Esophagus muscularis mucosa (tissue), 4 donors: Measurements from ENCODE around the gene TNFRSF11A. TPM values are rescaled to one million over a fixed set of nuclear protein-coding genes. Genes with fewer than 3 reads are reported as not detected.

Experiments used
- DNase-seq: peaks from one replicate; pipeline ENCODE4 v3.0.0-alpha.2; 2017; ENCODE audit errors: extremely low spot score
- H3K27ac ChIP-seq, 4 donors: fragments of 200-600 bp; sonication (generic); replicated peaks in 1 of 4; 1 replicate in 3 of 4; 2 replicates in 1 of 4; pipeline ENCODE4 v1.5.1; 2016 to 2019; ENCODE audit warnings: mild to moderate bottlenecking in 1 of 4
- H3K27me3 ChIP-seq, 4 donors: fragments of 200-600 bp; sonication (generic); one replicate each; pipeline versions ENCODE4 v1.5.1 to v1.6.0; 2016 to 2019
- H3K36me3 ChIP-seq, 4 donors: fragments of 200-600 bp; sonication (generic); one replicate each; pipeline ENCODE4 v1.5.1; 2016 to 2019
- H3K4me1 ChIP-seq, 4 donors: fragments of 200-600 bp; sonication (generic); one replicate each; pipeline ENCODE4 v1.5.1; 2016 to 2019
- H3K4me3 ChIP-seq, 4 donors: fragments of 200-600 bp; sonication (generic); 1 replicate in 2 of 4; 2 replicates in 2 of 4; pipeline ENCODE4 v1.5.1; 2016 to 2019; ENCODE audit warnings: mild to moderate bottlenecking in 4 of 4, moderate library complexity in 1 of 4
- H3K9me3 ChIP-seq, 4 donors: fragments of 200-600 bp; sonication (generic); 1 replicate in 3 of 4; 2 replicates in 1 of 4; pipeline ENCODE4 v1.5.1; 2016 to 2019
- CTCF ChIP-seq, 3 experiments: fragments of 200-600 bp in 2 of 3; fragments of 450-650 bp in 1 of 3; sonication (generic) in 2 of 3; IDR thresholded peaks; one replicate each; pipeline ENCODE4 v1.5.1; 2017 to 2019; ENCODE audit warnings: antibody characterized with exemption in 3 of 3, mild to moderate bottlenecking in 2 of 3, moderate library complexity in 1 of 3
- EP300 ChIP-seq: sonication (generic); formaldehyde crosslinking; IDR thresholded peaks from one replicate; pipeline ENCODE4 v1.6.1; 2017; ENCODE audit warnings: antibody characterized with exemption
- POLR2A ChIP-seq: fragments of 450-650 bp; IDR thresholded peaks from one replicate; pipeline ENCODE4 v1.6.1; 2017; ENCODE audit warnings: antibody characterized with exemption, moderate library complexity, mild to moderate bottlenecking, low read depth
- POLR2AphosphoS5 ChIP-seq, 2 donors: sonication (generic); formaldehyde crosslinking; IDR thresholded peaks; one replicate each; pipeline ENCODE4 v1.6.1; 2017; ENCODE audit warnings: antibody characterized with exemption in 2 of 2
- WGBS: methylation state at CpG from one replicate; pipeline ENCODE4 v1.1.5; 2018; 5-methylcytosine and 5-hydroxymethylcytosine counted together
- intact Hi-C: fragments of 100-400 bp; cut with DNase I; formaldehyde crosslinking; loops from one replicate; pipeline ENCODE4 v1.15.1; 2023
- total RNA-seq, 4 donors: library from RNA; depleted of rRNA; stranded (reverse); fragments of >200 nt; gene quantifications; one replicate each; pipeline versions ENCODE4 v1.1.0 to v1.2.1, GENCODE V29; 2016

TNFRSF11A gene
- total RNA-seq, 4 donors from 2014 or later: 1.2 to 3.9 (median 2.0) TPM

DNA sequence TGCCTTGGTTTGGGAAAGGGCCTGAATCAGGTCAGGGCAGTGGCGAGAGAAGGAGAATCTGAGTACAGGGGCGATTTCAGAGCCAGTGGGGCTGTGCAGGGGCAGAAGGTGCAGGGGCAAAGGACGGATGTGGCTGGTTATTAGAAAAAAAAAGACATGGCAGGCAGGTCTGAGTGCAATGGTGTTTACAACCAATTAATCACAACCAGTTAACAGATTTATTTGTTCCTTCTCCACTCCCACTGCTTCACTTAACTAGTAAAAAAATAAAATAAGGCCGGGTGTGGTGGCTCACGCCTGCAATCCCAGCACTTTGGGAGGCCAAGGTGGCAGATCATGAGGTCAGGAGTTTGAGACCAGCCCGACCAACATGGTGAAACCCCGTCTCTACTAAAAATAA, 5.5 kb downstream of the TNFRSF11A start:
- H3K27me3 ChIP-seq: peaks cover 0 to 76% (median 30%) of the 10 kb centered on the region in 4 donors
- 90% methylated on average over 7 of the region's 7 CpGs for WGBS
- no peak for DNase-seq

DNA sequence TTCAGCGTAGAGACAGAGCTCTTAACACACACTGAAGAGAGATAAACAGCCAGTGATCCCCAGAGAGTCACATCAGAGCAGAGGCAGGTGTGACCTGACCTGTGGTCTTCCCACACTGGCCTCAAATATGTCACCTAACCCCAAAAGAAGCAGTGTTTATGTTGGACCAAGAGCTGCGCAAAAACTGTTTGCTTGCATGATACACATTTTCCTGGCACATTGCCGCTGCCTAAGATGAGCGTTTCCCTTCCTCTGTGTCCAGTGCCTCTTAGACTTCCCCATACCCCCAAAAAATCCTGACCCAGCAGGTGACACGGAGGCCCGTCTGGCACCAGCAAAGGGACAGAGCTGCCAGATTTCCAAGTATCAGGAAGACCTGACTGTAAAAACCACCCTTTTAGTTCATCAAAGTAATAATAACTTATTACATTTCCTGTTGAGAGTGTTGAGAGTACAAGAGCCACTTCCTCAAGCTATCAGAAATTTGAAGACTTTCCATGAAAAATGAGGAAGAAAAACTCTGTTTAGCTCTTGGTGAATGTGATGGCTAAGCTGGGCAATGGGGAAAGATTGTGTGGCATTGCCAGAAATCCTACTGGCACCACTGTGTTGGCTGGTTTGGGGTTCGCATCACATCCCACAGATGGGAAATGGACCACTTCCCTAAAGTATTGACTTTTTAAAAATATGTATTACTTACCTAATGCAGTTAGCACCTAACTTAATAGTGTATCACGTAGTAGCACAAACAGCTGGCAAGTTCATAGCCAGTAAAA, 6.7 kb downstream of the TNFRSF11A start:
- intact Hi-C loops: no loop called here
- Histone ChIP-seq H3K27me3 (peaks cover 0 to 65% (median 19%) of the 10 kb centered on the region in 4 donors), H3K4me1 (peaks cover 0 to 11% (median 3%) of the 10 kb centered on the region in 4 donors), H3K9me3 (no peaks in the 10 kb centered on the region), H3K4me3 (no peak overlapping the region), H3K36me3 (no peaks in the 10 kb centered on the region), H3K27ac (no peak overlapping the region)
- 59% methylated on average over 8 of the region's 8 CpGs for WGBS
- no peak for DNase-seq
- TF ChIP-seq POLR2AphosphoS5 (IDR thresholded peaks at IDR 0.05): peak in 1 of 2 donors; percentile 20
- no peak for TF ChIP-seq CTCF (IDR thresholded peaks at IDR 0.05)

More for the DNA sequence above, 5.5 kb downstream of the TNFRSF11A start:
- TF ChIP-seq POLR2A (no peak), POLR2AphosphoS5 (IDR thresholded peaks at IDR 0.05) (no peak), EP300 (no peak), CTCF (IDR thresholded peaks at IDR 0.05) (no peak)
- Histone ChIP-seq H3K4me3 (no peak overlapping the region), H3K9me3 (no peaks in the 10 kb centered on the region), H3K27ac (no peak overlapping the region), H3K36me3 (no peaks in the 10 kb centered on the region), H3K4me1 (peaks cover 9 to 21% (median 14%) of the 10 kb centered on the region in 4 donors)
- intact Hi-C loops: no loop called here

DNA sequence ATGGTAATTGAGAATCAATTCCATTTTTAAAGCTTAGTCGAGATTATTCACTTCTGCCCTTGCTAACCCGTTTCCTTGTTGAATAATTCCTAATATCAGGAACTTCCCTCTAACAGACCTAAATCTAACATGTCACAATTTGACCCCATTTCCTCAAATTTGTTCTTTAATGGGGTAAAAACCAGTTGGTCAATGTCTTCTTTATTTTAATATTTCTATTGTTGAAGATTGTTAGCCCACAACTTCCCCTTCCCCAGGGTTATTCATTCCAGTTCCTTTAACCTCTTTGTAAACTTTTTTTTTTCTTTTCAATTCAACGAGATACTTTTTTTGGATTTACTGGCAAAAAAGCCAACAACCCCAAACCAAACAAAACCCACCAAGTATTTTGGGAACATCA, 7.3 kb downstream of the TNFRSF11A start:
- Histone ChIP-seq H3K27ac (no peak overlapping the region), H3K27me3 (peaks cover 0 to 59% (median 12%) of the 10 kb centered on the region in 4 donors), H3K4me1 (peaks cover 0 to 11% (median 3%) of the 10 kb centered on the region in 4 donors), H3K9me3 (no peaks in the 10 kb centered on the region), H3K4me3 (no peak overlapping the region), H3K36me3 (no peaks in the 10 kb centered on the region)
- intact Hi-C loops: no loop called here
- DNase-seq: no peak
- WGBS: 74% methylated on average over 3 of the region's 3 CpGs
- TF ChIP-seq CTCF (IDR thresholded peaks at IDR 0.05): no peak
- TF ChIP-seq POLR2AphosphoS5 (IDR thresholded peaks at IDR 0.05): no peak
- no peak for TF ChIP-seq POLR2A
- no peak for TF ChIP-seq EP300

GRCh38 chr18:62332964-62333695, 8.0 kb downstream of the TNFRSF11A start:
- H3K36me3 ChIP-seq: no peaks in the 10 kb centered on the region
- WGBS: 87% methylated on average over 12 of the region's 13 CpGs
- H3K27ac ChIP-seq: no peak overlapping the region
- peaks cover 0 to 52% (median 5%) of the 10 kb centered on the region in 4 donors for H3K27me3 ChIP-seq
- intact Hi-C loops: no loop called here
- no peak for DNase-seq
- peaks cover 0 to 11% (median 3%) of the 10 kb centered on the region in 4 donors for H3K4me1 ChIP-seq
- no peak overlapping the region for H3K4me3 ChIP-seq
- TF ChIP-seq CTCF (IDR thresholded peaks at IDR 0.05) (no peak), EP300 (no peak), POLR2A (no peak), POLR2AphosphoS5 (IDR thresholded peaks at IDR 0.05) (no peak)
- no peaks in the 10 kb centered on the region for H3K9me3 ChIP-seq
